H7 (cell line): Measurements from ENCODE around the gene CD300E. TPM values are rescaled to one million over a fixed set of nuclear protein-coding genes. Genes with fewer than 3 reads are reported as not detected.

ENCODE experiments used
- DNase-seq: peaks from one replicate; pipeline ENCODE4 v3.0.0; 2012
- H3K27me3 ChIP-seq: 2 replicates; pipeline ENCODE4 v1.6.0; 2011; ENCODE audit warnings: mild to moderate bottlenecking, low read length; ENCODE audit not compliant: control insufficient read depth, insufficient read depth
- H3K36me3 ChIP-seq: replicated peaks from 2 replicates; pipeline ENCODE4 v1.5.1; 2011; ENCODE audit warnings: low read length; ENCODE audit not compliant: control insufficient read depth, insufficient read depth
- H3K4me3 ChIP-seq: 2 replicates; pipeline ENCODE4 v1.5.1; 2011; ENCODE audit warnings: low read depth, mild to moderate bottlenecking, control low read depth, low read length, moderate library complexity; ENCODE audit not compliant: insufficient read depth
- total RNA-seq: library from RNA; depleted of rRNA; stranded (reverse); fragments of >200 nt; shearing (Covaris generic); gene quantifications from 2 replicates; pipeline ENCODE4 v1.2.3, GENCODE V29; 2014

Gene CD300E
- total RNA-seq, 1 experiment from 2014 or later: 0.03 TPM

GRCh38 chr17:74619077-74619673, 4.4 kb downstream of the CD300E start:
- DNase-seq: no peak
- Histone ChIP-seq H3K27me3 (peaks cover 2% of the 10 kb centered on the region; the same call in 1 of the 2 replicates), H3K36me3 (no peaks in the 10 kb centered on the region), H3K4me3 (no peak overlapping the region)

GRCh38 chr17:74618451-74618850, 5.1 kb downstream of the CD300E start:
- H3K36me3 ChIP-seq: no peaks in the 10 kb centered on the region
- no peak for DNase-seq
- H3K27me3 ChIP-seq: peaks cover 2% of the 10 kb centered on the region; the same call in 1 of the 2 replicates
- H3K4me3 ChIP-seq: no peak overlapping the region

DNA sequence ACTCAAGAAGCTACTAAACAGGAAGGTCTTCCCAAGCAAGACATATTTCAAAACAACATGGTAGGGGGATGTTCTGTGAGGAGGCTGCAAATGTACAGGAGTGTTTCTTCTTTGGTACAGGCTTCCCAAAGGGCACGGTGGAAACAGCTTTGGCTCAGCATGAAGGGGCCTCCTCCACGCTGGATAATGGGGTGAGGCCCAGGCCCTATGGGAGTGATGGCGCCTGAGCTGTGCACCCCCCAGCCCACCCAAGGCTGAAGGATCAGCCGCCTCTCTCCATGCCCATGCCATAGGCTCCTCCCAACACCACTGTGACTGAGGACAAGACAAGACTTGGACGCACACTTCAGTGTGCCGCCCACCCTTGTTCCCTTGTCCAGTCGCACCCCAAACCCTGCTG, 6.8 kb downstream of the CD300E start:
- peaks cover 2% of the 10 kb centered on the region; the same call in 1 of the 2 replicates for H3K27me3 ChIP-seq
- no peak overlapping the region for H3K4me3 ChIP-seq
- no peak for DNase-seq
- H3K36me3 ChIP-seq: no peaks in the 10 kb centered on the region

DNA sequence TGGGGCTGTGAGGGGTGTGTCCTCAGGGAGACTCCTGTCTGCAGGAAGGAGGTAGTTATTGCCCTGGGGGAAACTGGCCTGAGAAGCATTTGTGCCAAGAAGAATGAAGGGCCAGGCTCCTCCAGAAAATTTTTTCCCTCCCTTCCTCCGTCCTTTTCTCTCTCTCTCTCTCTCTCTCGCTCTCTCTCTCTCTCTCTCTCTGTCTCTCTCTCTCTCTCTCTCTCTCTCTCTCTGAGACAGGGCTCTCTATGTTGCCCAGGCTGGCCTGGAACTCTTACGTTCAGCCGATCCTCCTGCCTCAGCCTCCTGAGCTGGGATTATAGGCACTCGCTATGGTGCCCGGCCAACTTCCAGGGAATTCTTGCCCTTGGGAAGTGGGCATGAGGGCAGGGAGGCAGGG, 11.5 kb downstream of the CD300E start:
- no peak for DNase-seq
- Histone ChIP-seq H3K4me3 (no peak overlapping the region), H3K27me3 (no peaks in the 10 kb centered on the region; the same call in 1 of the 2 replicates), H3K36me3 (no peaks in the 10 kb centered on the region)

GRCh38 chr17:74610108-74610507, 13.4 kb downstream of the CD300E start:
- H3K4me3 ChIP-seq: no peak overlapping the region
- H3K27me3 ChIP-seq: no peaks in the 10 kb centered on the region; the same call in 1 of the 2 replicates
- H3K36me3 ChIP-seq: no peaks in the 10 kb centered on the region
- peak; percentile 65 for DNase-seq

DNA sequence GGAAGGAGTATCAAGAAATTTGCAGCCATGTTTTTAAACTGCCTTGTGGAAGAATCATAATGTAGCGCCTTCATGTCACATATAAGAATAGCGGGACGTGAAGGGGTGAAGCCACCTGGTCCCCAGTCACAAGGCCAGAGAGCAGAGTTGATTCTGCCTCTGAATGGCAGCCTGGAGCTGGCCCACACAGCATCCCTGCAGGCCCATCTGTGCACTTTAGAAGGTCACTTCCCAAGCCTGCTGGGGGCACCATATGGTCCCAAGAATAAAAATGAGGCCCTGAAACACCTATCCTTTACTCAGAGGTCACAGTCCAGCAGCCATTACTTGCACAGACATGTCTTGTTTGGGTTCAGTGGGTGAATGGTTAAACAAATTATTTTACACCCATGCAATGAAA, 15.0 kb downstream of the CD300E start:
- H3K36me3 ChIP-seq: no peaks in the 10 kb centered on the region
- H3K27me3 ChIP-seq: no peaks in the 10 kb centered on the region; the same call in 1 of the 2 replicates
- no peak for DNase-seq
- H3K4me3 ChIP-seq: no peak overlapping the region

DNA sequence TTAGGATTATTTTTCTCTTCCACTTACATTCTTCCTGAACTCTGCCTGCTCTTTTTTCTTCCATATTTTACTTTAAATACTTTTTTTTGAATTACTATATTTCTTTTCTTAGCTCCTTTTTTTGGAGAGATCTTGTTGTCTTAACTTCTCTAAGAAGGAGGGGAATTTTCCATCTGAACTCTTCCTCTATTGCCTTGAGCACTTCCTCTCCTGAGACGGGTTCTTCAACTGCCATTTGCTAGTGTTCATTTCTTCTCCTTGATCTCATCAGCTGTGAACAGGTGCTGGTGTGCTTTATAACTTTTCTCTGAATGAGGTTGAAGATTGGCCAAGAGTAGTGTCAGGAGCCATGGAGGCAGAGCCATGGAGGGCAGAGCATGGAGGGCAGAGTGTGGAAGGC, 16.3 kb downstream of the CD300E start:
- no peak for DNase-seq
- Histone ChIP-seq H3K36me3 (no peaks in the 10 kb centered on the region), H3K27me3 (no peaks in the 10 kb centered on the region; the same call in 1 of the 2 replicates), H3K4me3 (no peak overlapping the region)

- no peaks in the 10 kb centered on the region; the same call in 1 of the 2 replicates for H3K27me3 ChIP-seq
Observed at GRCh38 chr17:74606050-74606449, 17.5 kb downstream of the CD300E start.

DNA sequence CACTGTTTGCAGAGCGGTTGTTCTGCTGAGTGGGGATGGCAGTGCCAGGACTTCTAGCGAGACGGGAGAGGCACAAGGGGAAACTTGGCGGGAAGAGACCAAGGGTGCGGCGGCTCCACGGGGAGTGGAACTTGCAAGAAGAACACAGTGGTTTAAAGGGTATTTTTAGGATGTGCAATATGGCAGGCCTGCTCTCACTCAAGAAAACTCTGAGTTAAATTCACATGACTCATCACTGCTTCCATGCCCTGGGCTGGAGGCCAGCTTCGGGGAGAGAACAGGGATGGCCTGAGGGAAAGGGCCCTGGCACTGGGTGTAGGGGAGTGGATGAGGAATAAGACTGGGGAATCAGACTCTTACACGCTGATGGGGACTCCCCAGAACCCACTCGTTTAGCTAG, 18.2 kb downstream of the CD300E start:
- no peak overlapping the region for H3K4me3 ChIP-seq
- H3K27me3 ChIP-seq: no peaks in the 10 kb centered on the region
- H3K36me3 ChIP-seq: no peaks in the 10 kb centered on the region
- DNase-seq: no peak

More at GRCh38 chr17:74606050-74606449, 17.5 kb downstream of the CD300E start:
- Histone ChIP-seq H3K4me3 (no peak overlapping the region), H3K36me3 (no peaks in the 10 kb centered on the region)
- DNase-seq: no peak

GRCh38 chr17:74604761-74605160, 18.8 kb downstream of the CD300E start:
- H3K36me3 ChIP-seq: no peaks in the 10 kb centered on the region
- DNase-seq: no peak
- H3K4me3 ChIP-seq: no peak overlapping the region
- H3K27me3 ChIP-seq: no peaks in the 10 kb centered on the region

- DNase-seq: no peak
- H3K27me3 ChIP-seq: no peaks in the 10 kb centered on the region
- no peaks in the 10 kb centered on the region for H3K36me3 ChIP-seq
- no peak overlapping the region for H3K4me3 ChIP-seq
Observed at GRCh38 chr17:74604200-74604599, 19.3 kb downstream of the CD300E start.

- Histone ChIP-seq H3K27me3 (no peaks in the 10 kb centered on the region), H3K4me3 (no peak overlapping the region), H3K36me3 (no peaks in the 10 kb centered on the region)
- DNase-seq: no peak
Observed at GRCh38 chr17:74603746-74604145, 19.8 kb downstream of the CD300E start.

DNA sequence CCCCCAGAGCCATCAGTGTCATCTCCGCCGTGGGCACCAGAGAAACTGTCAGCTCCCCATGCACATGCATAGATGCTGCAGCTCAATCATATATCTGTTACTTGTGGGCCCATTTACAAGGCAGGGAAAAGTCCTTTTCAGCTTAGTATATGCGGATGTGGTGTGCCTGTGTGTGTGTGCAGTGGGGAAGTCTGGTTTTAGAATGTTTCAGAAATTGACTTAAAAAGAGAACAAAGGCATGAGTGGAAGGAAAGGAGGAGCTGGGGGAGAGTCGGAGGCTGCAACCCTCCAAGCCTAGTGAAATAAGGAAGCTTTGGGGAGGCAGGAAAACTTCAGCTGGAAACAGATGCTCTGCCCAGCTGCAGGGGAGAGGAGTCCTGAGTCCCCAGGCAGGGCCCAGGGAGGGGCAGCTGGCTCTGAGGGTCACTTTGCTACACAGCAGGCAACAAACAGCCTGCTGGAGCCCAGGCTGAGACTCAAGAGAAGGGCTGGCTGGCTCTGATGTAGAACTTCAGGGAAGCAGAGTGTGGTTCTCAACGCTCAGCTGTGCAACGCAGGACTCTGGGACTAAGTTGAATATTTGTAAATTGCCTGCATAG, 20.4 kb downstream of the CD300E start:
- H3K27me3 ChIP-seq: no peaks in the 10 kb centered on the region
- H3K36me3 ChIP-seq: no peaks in the 10 kb centered on the region
- no peak overlapping the region for H3K4me3 ChIP-seq
- no peak for DNase-seq

GRCh38 chr17:74601944-74602572, 21.5 kb downstream of the CD300E start:
- Histone ChIP-seq H3K27me3 (no peaks in the 10 kb centered on the region), H3K36me3 (no peaks in the 10 kb centered on the region), H3K4me3 (no peak overlapping the region)
- DNase-seq: peak; percentile 77

DNA sequence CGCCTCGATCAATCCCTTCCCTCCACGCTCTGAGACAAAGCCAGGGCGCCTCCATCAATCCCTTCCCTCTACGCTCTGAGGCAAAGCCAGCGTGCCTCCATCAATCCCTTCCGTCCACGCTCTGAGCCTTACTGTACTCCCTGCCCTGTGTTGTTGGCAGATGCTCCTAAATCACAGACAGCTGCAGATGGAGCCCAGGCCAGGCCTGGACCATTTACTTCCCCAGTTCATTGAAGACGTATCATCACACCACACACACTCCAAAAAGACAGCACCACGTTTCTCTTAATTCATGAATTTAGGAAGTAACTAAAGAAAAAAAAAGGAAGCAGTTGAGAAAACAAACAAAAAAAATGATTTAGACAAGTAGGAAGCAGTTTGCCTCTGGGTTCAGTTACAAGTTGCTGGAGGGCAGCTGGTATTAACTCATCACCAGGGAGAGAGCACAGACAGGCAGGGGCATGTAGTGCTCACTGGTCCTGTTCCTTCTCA, 24.0 kb downstream of the CD300E start:
- no peak for DNase-seq
- H3K27me3 ChIP-seq: no peaks in the 10 kb centered on the region

More for the DNA sequence above, 24.0 kb downstream of the CD300E start:
- Histone ChIP-seq H3K4me3 (no peak overlapping the region), H3K36me3 (no peaks in the 10 kb centered on the region)
